Measurements from ENCODE around the gene LY86. TPM values are rescaled to one million over a fixed set of nuclear protein-coding genes. Genes with fewer than 3 reads are reported as not detected.

LY86 gene
- total RNA-seq, 3 donors from 2014 or later (not counting 1 experiment from before 2014, with no cell fraction given): 2.0 to 5.1 (median 2.2) TPM

DNA sequence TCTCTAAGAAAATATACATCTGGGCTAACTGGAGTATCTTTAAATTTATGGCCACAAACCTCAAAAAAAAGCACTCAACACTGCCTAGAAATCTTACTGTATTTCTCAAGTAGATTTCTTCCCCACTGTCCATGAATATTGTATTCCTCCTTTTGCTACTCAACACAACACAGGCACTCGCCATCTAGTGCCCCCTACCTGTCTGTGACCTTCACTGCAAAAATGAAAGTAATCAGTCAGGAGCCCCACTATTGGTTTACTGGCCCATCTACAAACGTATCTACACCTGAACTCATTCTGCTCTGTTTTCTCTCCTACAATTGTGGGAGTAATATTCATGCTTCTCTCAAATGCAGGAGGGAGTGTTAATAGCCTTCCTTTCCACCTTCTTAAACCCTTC lies 58.3 kb downstream of the LY86 start:
- ATAC-seq: no peak
- H3K27ac ChIP-seq (ENCODE audit: low read length): no peak overlapping the region
- Mint-ChIP-seq H3K27me3 (ENCODE audit: low read depth in 2 of 2) (no peaks in the 10 kb centered on the region), H3K9me3 (no peaks in the 10 kb centered on the region), H3K27ac (no peak overlapping the region), H3K4me1 (no peaks in the 10 kb centered on the region), H3K36me3 (no peaks in the 10 kb centered on the region), H3K4me3 (no peak overlapping the region)
- no peaks in the 10 kb centered on the region for H3K36me3 ChIP-seq (ENCODE audit: control insufficient read depth, insufficient read depth, low read length)
- no peaks in the 10 kb centered on the region for H3K9me3 ChIP-seq (ENCODE audit: control insufficient read depth, insufficient read depth, low read length)
- WGBS (ENCODE audit: insufficient coverage): 93% methylated on average over 2 of the region's 2 CpGs
- intact Hi-C loops (cut with micrococcal nuclease): no loop called here
- H3K4me1 ChIP-seq (ENCODE audit: control insufficient read depth, insufficient read depth, low read length): no peaks in the 10 kb centered on the region
- H3K4me3 ChIP-seq (ENCODE audit: low read length): no peak overlapping the region
- no peaks in the 10 kb centered on the region for H3K27me3 ChIP-seq (ENCODE audit: control insufficient read depth, insufficient read depth, low read length)
- peak in 1 of 2 donors; percentile 22 for DNase-seq
- TF ChIP-seq, protein P1, sequence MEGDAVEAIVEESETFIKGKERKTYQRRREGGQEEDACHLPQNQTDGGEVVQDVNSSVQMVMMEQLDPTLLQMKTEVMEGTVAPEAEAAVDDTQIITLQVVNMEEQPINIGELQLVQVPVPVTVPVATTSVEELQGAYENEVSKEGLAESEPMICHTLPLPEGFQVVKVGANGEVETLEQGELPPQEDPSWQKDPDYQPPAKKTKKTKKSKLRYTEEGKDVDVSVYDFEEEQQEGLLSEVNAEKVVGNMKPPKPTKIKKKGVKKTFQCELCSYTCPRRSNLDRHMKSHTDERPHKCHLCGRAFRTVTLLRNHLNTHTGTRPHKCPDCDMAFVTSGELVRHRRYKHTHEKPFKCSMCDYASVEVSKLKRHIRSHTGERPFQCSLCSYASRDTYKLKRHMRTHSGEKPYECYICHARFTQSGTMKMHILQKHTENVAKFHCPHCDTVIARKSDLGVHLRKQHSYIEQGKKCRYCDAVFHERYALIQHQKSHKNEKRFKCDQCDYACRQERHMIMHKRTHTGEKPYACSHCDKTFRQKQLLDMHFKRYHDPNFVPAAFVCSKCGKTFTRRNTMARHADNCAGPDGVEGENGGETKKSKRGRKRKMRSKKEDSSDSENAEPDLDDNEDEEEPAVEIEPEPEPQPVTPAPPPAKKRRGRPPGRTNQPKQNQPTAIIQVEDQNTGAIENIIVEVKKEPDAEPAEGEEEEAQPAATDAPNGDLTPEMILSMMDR (IDR thresholded peaks at IDR 0.05): no peak

DNA sequence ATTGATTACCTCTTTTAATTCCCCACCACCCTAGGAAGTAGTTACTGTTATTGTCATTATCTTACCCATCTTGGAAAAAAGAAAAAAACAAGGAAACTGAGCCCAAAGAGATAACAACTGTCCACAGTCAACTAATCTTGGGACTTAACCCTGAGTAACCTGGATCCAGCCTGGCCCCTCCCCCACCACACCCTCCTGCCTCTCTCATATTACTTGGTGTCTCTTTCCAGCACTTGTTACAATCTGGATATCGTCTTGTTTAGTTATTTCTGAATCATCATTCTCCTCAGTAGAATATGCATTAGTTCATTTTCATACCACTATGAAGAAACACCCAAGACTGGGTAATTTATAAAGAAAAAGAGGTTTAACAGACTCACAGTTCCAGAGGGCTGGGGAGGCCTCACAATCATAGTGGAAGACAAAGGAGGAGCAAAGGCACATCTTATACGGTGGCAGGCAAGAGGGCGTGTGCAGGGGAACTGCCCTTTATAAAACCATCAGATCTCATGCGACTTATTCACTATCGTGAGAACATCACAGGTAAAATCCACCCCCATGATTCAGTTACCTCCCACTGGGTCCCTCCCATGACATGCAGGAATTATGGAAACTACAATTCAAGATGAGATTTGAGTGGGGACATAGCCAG lies 60.3 kb downstream of the LY86 start:
- H3K27me3 ChIP-seq (ENCODE audit: control insufficient read depth, insufficient read depth, low read length): no peaks in the 10 kb centered on the region
- H3K27me3 Mint-ChIP-seq (ENCODE audit: low read depth in 2 of 2): peaks cover 0 to 3% of the 10 kb centered on the region in 2 donors
- no peak overlapping the region for H3K27ac ChIP-seq (ENCODE audit: low read length)
- DNase-seq (no peak), ATAC-seq (no peak)
- no peaks in the 10 kb centered on the region for H3K36me3 ChIP-seq (ENCODE audit: control insufficient read depth, insufficient read depth, low read length)
- TF ChIP-seq, protein P1 (IDR thresholded peaks at IDR 0.05): no peak
- H3K27ac Mint-ChIP-seq: no peak overlapping the region
- 77% methylated on average over 5 of the region's 5 CpGs for WGBS (ENCODE audit: insufficient coverage)
- peaks cover 0 to 6% of the 10 kb centered on the region in 2 donors for H3K4me1 Mint-ChIP-seq
- intact Hi-C loops (cut with micrococcal nuclease): no loop called here
- H3K4me3 Mint-ChIP-seq: no peak overlapping the region
- H3K4me3 ChIP-seq (ENCODE audit: low read length): no peak overlapping the region
- H3K4me1 ChIP-seq (ENCODE audit: control insufficient read depth, insufficient read depth, low read length): no peaks in the 10 kb centered on the region
- H3K9me3 ChIP-seq (ENCODE audit: control insufficient read depth, insufficient read depth, low read length): no peaks in the 10 kb centered on the region
- H3K36me3 Mint-ChIP-seq: no peaks in the 10 kb centered on the region
- no peaks in the 10 kb centered on the region for H3K9me3 Mint-ChIP-seq

DNA sequence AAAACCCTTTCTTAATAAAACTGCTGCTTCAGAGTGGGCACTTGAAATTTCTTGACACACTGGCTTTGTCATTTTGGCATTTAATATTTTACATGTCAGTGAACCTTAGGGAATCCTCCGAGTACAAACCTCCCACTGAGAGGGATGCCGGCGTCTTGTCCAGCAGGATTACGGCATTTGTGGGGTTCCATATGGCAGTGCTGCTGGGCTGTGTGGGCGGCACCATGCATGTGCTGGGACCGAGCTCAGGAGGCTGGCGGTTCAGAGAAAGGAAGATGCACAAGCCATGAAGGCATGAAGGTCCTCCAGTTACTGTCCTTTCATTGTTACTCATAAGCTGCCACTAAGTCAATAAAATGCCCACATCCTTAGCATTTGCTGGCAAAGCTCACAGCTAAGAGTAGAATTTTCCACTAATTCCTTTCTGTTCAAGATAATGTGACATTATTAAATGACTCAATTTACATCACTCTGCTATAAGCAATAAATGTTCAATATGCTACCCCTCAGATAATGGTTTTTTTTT lies 61.4 kb downstream of the LY86 start:
- H3K4me1 ChIP-seq (ENCODE audit: control insufficient read depth, insufficient read depth, low read length): peaks cover 10% of the 10 kb centered on the region
- Mint-ChIP-seq H3K4me1 (peaks cover 9 to 15% of the 10 kb centered on the region in 2 donors), H3K27ac (no peak overlapping the region), H3K4me3 (no peak overlapping the region), H3K9me3 (no peaks in the 10 kb centered on the region), H3K27me3 (ENCODE audit: low read depth in 2 of 2) (peaks cover 0 to 3% of the 10 kb centered on the region in 2 donors), H3K36me3 (no peaks in the 10 kb centered on the region)
- no peaks in the 10 kb centered on the region for H3K27me3 ChIP-seq (ENCODE audit: control insufficient read depth, insufficient read depth, low read length)
- no peak overlapping the region for H3K27ac ChIP-seq (ENCODE audit: low read length)
- intact Hi-C loops (cut with micrococcal nuclease): no loop called here
- no peaks in the 10 kb centered on the region for H3K36me3 ChIP-seq (ENCODE audit: control insufficient read depth, insufficient read depth, low read length)
- no peak for DNase-seq
- no peak overlapping the region for H3K4me3 ChIP-seq (ENCODE audit: low read length)
- 92% methylated on average over 7 of the region's 7 CpGs for WGBS (ENCODE audit: insufficient coverage)
- TF ChIP-seq, protein P1 (IDR thresholded peaks at IDR 0.05): no peak
- ATAC-seq: no peak
- no peaks in the 10 kb centered on the region for H3K9me3 ChIP-seq (ENCODE audit: control insufficient read depth, insufficient read depth, low read length)

DNA sequence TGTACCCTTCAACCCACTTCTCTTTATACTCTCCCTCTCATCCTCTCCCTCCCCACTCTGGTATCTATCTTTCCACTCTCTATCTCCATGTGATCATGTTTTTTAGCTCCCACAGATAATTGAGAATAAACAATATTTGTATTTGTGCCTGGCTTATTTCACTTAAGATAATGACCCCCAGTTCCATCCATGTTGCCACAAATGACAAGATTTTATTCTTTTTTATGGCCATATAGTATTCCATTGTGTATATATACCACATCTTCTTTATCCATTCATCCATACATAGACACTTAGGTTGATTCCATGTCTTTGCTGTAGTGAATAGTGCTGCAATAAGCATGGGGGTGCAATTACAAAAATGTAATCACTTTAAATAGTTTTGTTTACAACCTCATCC lies 62.3 kb downstream of the LY86 start:
- DNase-seq (no peak), ATAC-seq (no peak)
- TF ChIP-seq, protein P1 (IDR thresholded peaks at IDR 0.05): no peak
- peaks cover 19% of the 10 kb centered on the region for H3K4me1 ChIP-seq (ENCODE audit: control insufficient read depth, insufficient read depth, low read length)
- peaks cover 19 to 25% of the 10 kb centered on the region in 2 donors for H3K4me1 Mint-ChIP-seq
- H3K27ac Mint-ChIP-seq: no peak overlapping the region
- H3K36me3 ChIP-seq (ENCODE audit: control insufficient read depth, insufficient read depth, low read length): no peaks in the 10 kb centered on the region
- no peaks in the 10 kb centered on the region for H3K27me3 ChIP-seq (ENCODE audit: control insufficient read depth, insufficient read depth, low read length)
- H3K9me3 Mint-ChIP-seq: no peaks in the 10 kb centered on the region
- no peak overlapping the region for H3K4me3 ChIP-seq (ENCODE audit: low read length)
- H3K27me3 Mint-ChIP-seq (ENCODE audit: low read depth in 2 of 2): peaks cover 0 to 3% of the 10 kb centered on the region in 2 donors
- H3K36me3 Mint-ChIP-seq: no peaks in the 10 kb centered on the region
- intact Hi-C loops (cut with micrococcal nuclease): no loop called here
- no peak overlapping the region for H3K27ac ChIP-seq (ENCODE audit: low read length)
- H3K4me3 Mint-ChIP-seq: no peak overlapping the region
- H3K9me3 ChIP-seq (ENCODE audit: control insufficient read depth, insufficient read depth, low read length): no peaks in the 10 kb centered on the region

Measured in natural killer cell (primary cell).